SK-N-SH (cell line): ENCODE data around the gene HAGH. TPM values are rescaled to one million over a fixed set of nuclear protein-coding genes. Genes with fewer than 3 reads are reported as not detected.

Experiments used
- CTCF ChIA-PET: fragments of 300-600, 350-600 bp; formaldehyde crosslinking; extraction: SDS; loops from one replicate; lab custom pipeline; 2021; lab: Yijun Ruan, JAX
- POLR2A ChIA-PET: fragments of 350-600 bp; sonication (Branson Sonifier 250); formaldehyde crosslinking; extraction: SDS; loops from one replicate; lab custom pipeline; 2020; ENCODE audit warnings: antibody characterized with exemption, inconsistent platforms; lab: Yijun Ruan, JAX
- DNase-seq: peaks from one replicate; pipeline ENCODE4 v3.0.0; 2012
- H2AFZ ChIP-seq: fragments of 200-600 bp; sonication (generic); 2 replicates; pipeline ENCODE4 v1.8.1; 2016; ENCODE audit warnings: antibody characterized with exemption, mild to moderate bottlenecking, low read depth
- H3F3A ChIP-seq: fragments of 200-600 bp; sonication (generic); replicated peaks from 2 replicates; pipeline ENCODE3; 2016; ENCODE audit warnings: antibody characterized with exemption, mild to moderate bottlenecking; ENCODE audit not compliant: insufficient read depth
- H3K27ac ChIP-seq, 2 experiments: fragments of 200-500 bp in 1 of 2; fragments of 200-600 bp in 1 of 2; sonication (Bioruptor generic) in 1 of 2; sonication (generic), shearing (Covaris generic) in 1 of 2; 2 replicates each; pipeline versions ENCODE4 v1.5.1 to v1.6.1; 2014 to 2016; ENCODE audit warnings: low read depth in 2 of 2, inconsistent platforms in 1 of 2, low read length in 1 of 2, mild to moderate bottlenecking in 1 of 2, mixed read lengths in 1 of 2
- H3K27me3 ChIP-seq: fragments of 200-600 bp; sonication (generic), shearing (Covaris generic); 2 replicates; pipeline ENCODE4 v1.6.1; 2016; ENCODE audit warnings: mixed run types; ENCODE audit not compliant: insufficient read depth
- H3K36me3 ChIP-seq, 2 experiments: fragments of 200-500 bp in 1 of 2; fragments of 200-600 bp in 1 of 2; sonication (Bioruptor generic) in 1 of 2; sonication (generic) in 1 of 2; replicated peaks in 1 of 2; 2 replicates each; pipeline versions ENCODE3 to v1.5.1; 2014 to 2016; ENCODE audit warnings: low read length in 1 of 2, mild to moderate bottlenecking in 1 of 2; ENCODE audit not compliant: insufficient read depth in 2 of 2, control insufficient read depth in 1 of 2
- H3K4me1 ChIP-seq, 2 experiments: fragments of 200-500 bp in 1 of 2; fragments of 200-600 bp in 1 of 2; sonication (Bioruptor generic) in 1 of 2; sonication (generic), shearing (Covaris generic) in 1 of 2; 2 replicates each; pipeline versions ENCODE4 v1.5.1 to v1.6.1; 2014 to 2016; ENCODE audit warnings: low read depth in 1 of 2, low read length in 1 of 2, mixed run types in 1 of 2; ENCODE audit not compliant: insufficient read depth in 2 of 2, control insufficient read depth in 1 of 2
- H3K4me2 ChIP-seq: fragments of 200-600 bp; sonication (generic), shearing (Covaris generic); 2 replicates; pipeline ENCODE4 v1.6.1; 2017; ENCODE audit warnings: mixed run types
- H3K4me3 ChIP-seq, 2 experiments: fragments of 200-500 bp in 1 of 2; fragments of 200-600 bp in 1 of 2; sonication (Bioruptor generic) in 1 of 2; sonication (generic), shearing (Covaris generic) in 1 of 2; 2 replicates each; pipeline versions ENCODE4 v1.5.1 to v1.8.1; 2014 to 2016; ENCODE audit warnings: low read depth in 2 of 2, inconsistent platforms in 1 of 2, low read length in 1 of 2, mild to moderate bottlenecking in 1 of 2, mixed read lengths in 1 of 2, moderate library complexity in 1 of 2
- H3K79me2 ChIP-seq: fragments of 200-600 bp; sonication (generic); 2 replicates; pipeline ENCODE4 v1.8.1; 2017; ENCODE audit warnings: mild to moderate bottlenecking; ENCODE audit not compliant: insufficient read depth
- H3K9ac ChIP-seq: fragments of 200-600 bp; sonication (generic); 2 replicates; pipeline ENCODE4 v1.6.1; 2017; ENCODE audit warnings: mixed run types
- H3K9me2 ChIP-seq: fragments of 200-600 bp; sonication (generic); 2 replicates; pipeline ENCODE4 v1.6.1; 2017; ENCODE audit warnings: mixed run types
- H3K9me3 ChIP-seq: fragments of 200-600 bp; sonication (generic); 2 replicates; pipeline ENCODE4 v1.6.1; 2017; ENCODE audit warnings: mixed run types, mild to moderate bottlenecking, moderate library complexity
- H4K20me1 ChIP-seq: fragments of 200-600 bp; sonication (generic); 2 replicates; pipeline ENCODE4 v1.6.1; 2017; ENCODE audit warnings: mild to moderate bottlenecking, mixed run types; ENCODE audit not compliant: insufficient read depth
- CHD2 ChIP-seq: fragments of 150-350 bp; IDR thresholded peaks from 2 replicates; pipeline ENCODE4 v1.6.1; 2018; ENCODE audit warnings: low read length; ENCODE audit not compliant: partially characterized antibody
- ELF1 ChIP-seq: IDR thresholded peaks from 2 replicates; pipeline ENCODE4 v1.4.0; 2012
- FOXM1 ChIP-seq: IDR thresholded peaks from 2 replicates; pipeline ENCODE4 v1.4.0; 2012; ENCODE audit warnings: low read depth, mild to moderate bottlenecking
- NFIC ChIP-seq: IDR thresholded peaks from 2 replicates; pipeline ENCODE4 v1.4.0; 2012; ENCODE audit warnings: borderline replicate concordance
- POLR2AphosphoS5 ChIP-seq: IDR thresholded peaks from 2 replicates; pipeline ENCODE4 v1.6.1; 2012; ENCODE audit warnings: low read depth, low read length
- RAD21 ChIP-seq: IDR thresholded peaks from 2 replicates; pipeline ENCODE4 v1.6.1; 2012; ENCODE audit warnings: mild to moderate bottlenecking, low read length
- RCOR1 ChIP-seq: fragments of 150-350 bp; IDR thresholded peaks from 2 replicates; pipeline ENCODE4 v1.6.1; 2017; ENCODE audit warnings: antibody characterized with exemption, low read length
- RFX5 ChIP-seq: IDR thresholded peaks from 2 replicates; pipeline ENCODE4 v1.6.1; 2012; ENCODE audit warnings: mild to moderate bottlenecking, improper control_type of control experiment, low read length
- SIN3A ChIP-seq: IDR thresholded peaks from 2 replicates; pipeline ENCODE4 v1.6.1; 2012; ENCODE audit warnings: low read depth, mild to moderate bottlenecking, low read length, moderate library complexity, borderline replicate concordance
- TEAD4 ChIP-seq: IDR thresholded peaks from 2 replicates; pipeline ENCODE4 v1.4.0; 2012; ENCODE audit warnings: mild to moderate bottlenecking, borderline replicate concordance; ENCODE audit not compliant: insufficient read depth
- WGBS: methylation state at CpG from one replicate; pipeline ENCODE4 v1.1.6; 2017; ENCODE audit warnings: low lambda C conversion rate; 5-methylcytosine and 5-hydroxymethylcytosine counted together
- polyA plus RNA-seq, 3 experiments: library from polyadenylated mRNA; depleted of rRNA; stranded (reverse); fragments of >200 nt; gene quantifications; 2 replicates each; pipeline ENCODE4 v1.2.3, GENCODE V29; 2012
- TF ChIP-seq, protein P1 (sequence below): fragments of 150-350 bp; IDR thresholded peaks from 2 replicates; pipeline ENCODE4 v1.6.1; 2017; ENCODE audit warnings: antibody characterized with exemption, low read length, low read depth, borderline replicate concordance
- TF ChIP-seq, protein P2 (sequence below): IDR thresholded peaks from 2 replicates; pipeline ENCODE4 v1.4.0; 2012; ENCODE audit warnings: low read depth, borderline replicate concordance
- TF ChIP-seq, protein P3 (sequence below): IDR thresholded peaks from 2 replicates; pipeline ENCODE4 v1.4.0; 2012; ENCODE audit warnings: low read depth, borderline replicate concordance
- TF ChIP-seq, protein P4 (sequence below): fragments of 200-600 bp; sonication (generic); IDR thresholded peaks from 2 replicates; pipeline ENCODE4 v1.6.1; 2017; ENCODE audit warnings: antibody characterized with exemption, mild to moderate bottlenecking, moderate library complexity
- TF ChIP-seq, protein P5 (sequence below): IDR thresholded peaks from 2 replicates; pipeline ENCODE4 v1.6.1; 2012; ENCODE audit warnings: mild to moderate bottlenecking, low read depth, low read length, moderate library complexity

HAGH gene
- polyA plus RNA-seq, 1 of the 3 experiments (the other 2 are of a cell fraction) = 138 TPM

DNA sequence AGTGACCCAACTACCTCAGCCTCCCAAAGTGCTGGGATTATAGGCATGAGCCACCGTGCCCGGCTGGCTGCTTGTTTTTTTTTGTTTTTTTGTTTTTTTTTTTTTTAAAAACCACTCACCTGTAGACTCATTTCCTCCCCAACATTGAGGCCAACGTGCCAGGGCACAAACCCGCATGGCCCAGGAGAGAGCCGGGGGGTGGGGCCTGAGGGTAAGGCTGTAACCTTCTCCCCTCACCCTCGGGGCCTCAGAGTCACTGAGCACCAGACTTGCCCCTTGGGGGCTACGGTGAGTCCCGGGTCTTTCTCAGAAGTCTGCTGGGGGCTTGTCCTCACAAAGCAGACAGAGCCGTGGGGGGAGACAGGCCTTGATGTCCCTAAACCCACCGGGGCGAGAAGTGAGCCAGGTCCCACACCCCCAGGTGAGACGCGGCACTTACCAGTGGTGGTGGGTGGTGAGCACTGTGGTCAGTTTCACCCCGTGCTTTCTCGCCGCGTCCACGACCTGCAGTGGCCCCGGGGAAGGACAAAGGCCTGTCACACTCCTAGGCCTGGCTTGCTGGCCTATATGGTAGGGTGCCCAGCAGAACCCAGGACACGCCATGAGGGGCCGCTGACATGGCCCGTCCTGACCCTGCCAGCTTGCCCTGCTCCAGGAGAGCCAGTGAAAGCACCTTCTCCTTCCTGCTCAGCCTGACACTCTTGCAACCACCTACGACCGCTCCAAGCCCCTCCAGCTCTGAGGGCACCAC lies 4.6 kb downstream of the HAGH start:
- ChIA-PET POLR2A (no interaction called here), CTCF (no interaction called here)
- Histone ChIP-seq H3F3A (no peaks in the 10 kb centered on the region), H3K27me3 (no peaks in the 10 kb centered on the region), H3K4me2 (no peak overlapping the region), H3K9me3 (no peaks in the 10 kb centered on the region), H3K4me1 (peaks cover 0 to 8% of the 10 kb centered on the region in 2 experiments; a peak in 1 of 4 replicates), H2AFZ (no peak overlapping the region), H3K79me2 (peaks cover 30% of the 10 kb centered on the region; the same call in 1 of the 2 replicates), H3K4me3 (no peak overlapping the region), H3K36me3 (peaks cover 0 to 5% of the 10 kb centered on the region in 2 experiments), H3K9me2 (no peaks in the 10 kb centered on the region), H4K20me1 (no peaks in the 10 kb centered on the region), H3K27ac (no peak overlapping the region), H3K9ac (no peak overlapping the region)
- TF ChIP-seq, protein P1, sequence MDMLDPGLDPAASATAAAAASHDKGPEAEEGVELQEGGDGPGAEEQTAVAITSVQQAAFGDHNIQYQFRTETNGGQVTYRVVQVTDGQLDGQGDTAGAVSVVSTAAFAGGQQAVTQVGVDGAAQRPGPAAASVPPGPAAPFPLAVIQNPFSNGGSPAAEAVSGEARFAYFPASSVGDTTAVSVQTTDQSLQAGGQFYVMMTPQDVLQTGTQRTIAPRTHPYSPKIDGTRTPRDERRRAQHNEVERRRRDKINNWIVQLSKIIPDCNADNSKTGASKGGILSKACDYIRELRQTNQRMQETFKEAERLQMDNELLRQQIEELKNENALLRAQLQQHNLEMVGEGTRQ = no peak
- TF ChIP-seq FOXM1 = no peak
- no peak for TF ChIP-seq RAD21
- TF ChIP-seq RFX5 = no peak
- TF ChIP-seq, protein P2, sequence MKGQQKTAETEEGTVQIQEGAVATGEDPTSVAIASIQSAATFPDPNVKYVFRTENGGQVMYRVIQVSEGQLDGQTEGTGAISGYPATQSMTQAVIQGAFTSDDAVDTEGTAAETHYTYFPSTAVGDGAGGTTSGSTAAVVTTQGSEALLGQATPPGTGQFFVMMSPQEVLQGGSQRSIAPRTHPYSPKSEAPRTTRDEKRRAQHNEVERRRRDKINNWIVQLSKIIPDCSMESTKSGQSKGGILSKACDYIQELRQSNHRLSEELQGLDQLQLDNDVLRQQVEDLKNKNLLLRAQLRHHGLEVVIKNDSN = no peak
- TF ChIP-seq, protein P3, sequence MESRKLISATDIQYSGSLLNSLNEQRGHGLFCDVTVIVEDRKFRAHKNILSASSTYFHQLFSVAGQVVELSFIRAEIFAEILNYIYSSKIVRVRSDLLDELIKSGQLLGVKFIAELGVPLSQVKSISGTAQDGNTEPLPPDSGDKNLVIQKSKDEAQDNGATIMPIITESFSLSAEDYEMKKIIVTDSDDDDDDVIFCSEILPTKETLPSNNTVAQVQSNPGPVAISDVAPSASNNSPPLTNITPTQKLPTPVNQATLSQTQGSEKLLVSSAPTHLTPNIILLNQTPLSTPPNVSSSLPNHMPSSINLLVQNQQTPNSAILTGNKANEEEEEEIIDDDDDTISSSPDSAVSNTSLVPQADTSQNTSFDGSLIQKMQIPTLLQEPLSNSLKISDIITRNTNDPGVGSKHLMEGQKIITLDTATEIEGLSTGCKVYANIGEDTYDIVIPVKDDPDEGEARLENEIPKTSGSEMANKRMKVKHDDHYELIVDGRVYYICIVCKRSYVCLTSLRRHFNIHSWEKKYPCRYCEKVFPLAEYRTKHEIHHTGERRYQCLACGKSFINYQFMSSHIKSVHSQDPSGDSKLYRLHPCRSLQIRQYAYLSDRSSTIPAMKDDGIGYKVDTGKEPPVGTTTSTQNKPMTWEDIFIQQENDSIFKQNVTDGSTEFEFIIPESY = no peak
- no peak for TF ChIP-seq NFIC
- TF ChIP-seq TEAD4 = no peak
- TF ChIP-seq POLR2AphosphoS5 = no peak
- TF ChIP-seq, protein P4, sequence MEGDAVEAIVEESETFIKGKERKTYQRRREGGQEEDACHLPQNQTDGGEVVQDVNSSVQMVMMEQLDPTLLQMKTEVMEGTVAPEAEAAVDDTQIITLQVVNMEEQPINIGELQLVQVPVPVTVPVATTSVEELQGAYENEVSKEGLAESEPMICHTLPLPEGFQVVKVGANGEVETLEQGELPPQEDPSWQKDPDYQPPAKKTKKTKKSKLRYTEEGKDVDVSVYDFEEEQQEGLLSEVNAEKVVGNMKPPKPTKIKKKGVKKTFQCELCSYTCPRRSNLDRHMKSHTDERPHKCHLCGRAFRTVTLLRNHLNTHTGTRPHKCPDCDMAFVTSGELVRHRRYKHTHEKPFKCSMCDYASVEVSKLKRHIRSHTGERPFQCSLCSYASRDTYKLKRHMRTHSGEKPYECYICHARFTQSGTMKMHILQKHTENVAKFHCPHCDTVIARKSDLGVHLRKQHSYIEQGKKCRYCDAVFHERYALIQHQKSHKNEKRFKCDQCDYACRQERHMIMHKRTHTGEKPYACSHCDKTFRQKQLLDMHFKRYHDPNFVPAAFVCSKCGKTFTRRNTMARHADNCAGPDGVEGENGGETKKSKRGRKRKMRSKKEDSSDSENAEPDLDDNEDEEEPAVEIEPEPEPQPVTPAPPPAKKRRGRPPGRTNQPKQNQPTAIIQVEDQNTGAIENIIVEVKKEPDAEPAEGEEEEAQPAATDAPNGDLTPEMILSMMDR = no peak
- WGBS = 97% methylated on average over 16 of the region's 24 CpGs
- DNase-seq = no peak

DNA sequence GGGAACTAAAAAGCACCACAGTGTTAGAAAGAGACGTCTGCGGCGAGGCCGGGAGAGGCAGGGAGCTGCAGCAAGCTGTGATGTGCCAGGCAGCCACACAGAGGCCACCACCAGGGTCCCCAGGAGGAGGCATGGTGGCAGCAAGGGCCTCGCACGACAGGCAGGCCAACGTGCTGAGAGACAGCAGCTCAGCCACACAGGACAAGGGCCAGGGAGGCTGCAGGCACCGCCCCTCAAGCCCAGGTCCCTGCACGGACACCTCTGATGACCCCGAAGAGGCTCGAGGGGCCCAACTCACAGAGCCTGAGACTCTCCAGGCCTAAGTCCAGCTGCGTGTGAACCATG lies 5.7 kb downstream of the HAGH start:
- Histone ChIP-seq H4K20me1 (no peaks in the 10 kb centered on the region), H3K27ac (no peak overlapping the region), H3K4me1 (peaks cover 0 to 7% of the 10 kb centered on the region in 2 experiments; a peak in 1 of 4 replicates), H3K9me3 (no peaks in the 10 kb centered on the region), H3K36me3 (peaks cover 0 to 15% of the 10 kb centered on the region in 2 experiments), H2AFZ (no peak overlapping the region), H3K9ac (no peak overlapping the region), H3K79me2 (peaks cover 29% of the 10 kb centered on the region; the same call in 1 of the 2 replicates), H3K27me3 (no peaks in the 10 kb centered on the region), H3K9me2 (no peaks in the 10 kb centered on the region), H3K4me2 (no peak overlapping the region), H3K4me3 (no peak overlapping the region), H3F3A (no peaks in the 10 kb centered on the region)
- no peak for DNase-seq
- POLR2A ChIA-PET = no interaction called here
- CTCF ChIA-PET = no interaction called here
- WGBS = no CpG with 5 or more reads among the region's 12 CpGs
- TF ChIP-seq CHD2 (no peak), RFX5 (no peak), RCOR1 (no peak), SIN3A (no peak), ELF1 (no peak)
- TF ChIP-seq, protein P5, sequence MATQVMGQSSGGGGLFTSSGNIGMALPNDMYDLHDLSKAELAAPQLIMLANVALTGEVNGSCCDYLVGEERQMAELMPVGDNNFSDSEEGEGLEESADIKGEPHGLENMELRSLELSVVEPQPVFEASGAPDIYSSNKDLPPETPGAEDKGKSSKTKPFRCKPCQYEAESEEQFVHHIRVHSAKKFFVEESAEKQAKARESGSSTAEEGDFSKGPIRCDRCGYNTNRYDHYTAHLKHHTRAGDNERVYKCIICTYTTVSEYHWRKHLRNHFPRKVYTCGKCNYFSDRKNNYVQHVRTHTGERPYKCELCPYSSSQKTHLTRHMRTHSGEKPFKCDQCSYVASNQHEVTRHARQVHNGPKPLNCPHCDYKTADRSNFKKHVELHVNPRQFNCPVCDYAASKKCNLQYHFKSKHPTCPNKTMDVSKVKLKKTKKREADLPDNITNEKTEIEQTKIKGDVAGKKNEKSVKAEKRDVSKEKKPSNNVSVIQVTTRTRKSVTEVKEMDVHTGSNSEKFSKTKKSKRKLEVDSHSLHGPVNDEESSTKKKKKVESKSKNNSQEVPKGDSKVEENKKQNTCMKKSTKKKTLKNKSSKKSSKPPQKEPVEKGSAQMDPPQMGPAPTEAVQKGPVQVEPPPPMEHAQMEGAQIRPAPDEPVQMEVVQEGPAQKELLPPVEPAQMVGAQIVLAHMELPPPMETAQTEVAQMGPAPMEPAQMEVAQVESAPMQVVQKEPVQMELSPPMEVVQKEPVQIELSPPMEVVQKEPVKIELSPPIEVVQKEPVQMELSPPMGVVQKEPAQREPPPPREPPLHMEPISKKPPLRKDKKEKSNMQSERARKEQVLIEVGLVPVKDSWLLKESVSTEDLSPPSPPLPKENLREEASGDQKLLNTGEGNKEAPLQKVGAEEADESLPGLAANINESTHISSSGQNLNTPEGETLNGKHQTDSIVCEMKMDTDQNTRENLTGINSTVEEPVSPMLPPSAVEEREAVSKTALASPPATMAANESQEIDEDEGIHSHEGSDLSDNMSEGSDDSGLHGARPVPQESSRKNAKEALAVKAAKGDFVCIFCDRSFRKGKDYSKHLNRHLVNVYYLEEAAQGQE = no peak
